Measurements from ENCODE around the gene RFX2.
"Not testable (repeated sequence)": the region's sequence is repeated elsewhere in the genome, so short reads cannot be mapped to it uniquely, and the experiment has no call there.

RFX2 gene

GRCh38 chr19:5992756-5993155, 117.5 kb downstream of the RFX2 start:
- TF ChIP-seq CTCF (IDR thresholded peaks at IDR 0.05; ENCODE audit: low read length, missing control alignments), result no peak
- no peak for DNase-seq (ENCODE audit: low read depth)
- H3K4me3 ChIP-seq (replicated peaks; ENCODE audit: low read depth, low read length), result no peak overlapping the region

- no peak overlapping the region for H3K4me3 ChIP-seq (replicated peaks; ENCODE audit: low read depth, low read length)
- DNase-seq (ENCODE audit: low read depth), result no peak
- TF ChIP-seq CTCF (IDR thresholded peaks at IDR 0.05; ENCODE audit: low read length, missing control alignments), result no peak
Observed at GRCh38 chr19:5991244-5991838, 119.0 kb downstream of the RFX2 start.

- TF ChIP-seq CTCF (IDR thresholded peaks at IDR 0.05; ENCODE audit: low read length, missing control alignments), result no peak
- no peak overlapping the region for H3K4me3 ChIP-seq (replicated peaks; ENCODE audit: low read depth, low read length)
- DNase-seq (ENCODE audit: low read depth), result no peak
Observed at GRCh38 chr19:5990289-5990797, 120.0 kb downstream of the RFX2 start.

- DNase-seq (ENCODE audit: low read depth), result no peak
- TF ChIP-seq CTCF (IDR thresholded peaks at IDR 0.05; ENCODE audit: low read length, missing control alignments), result no peak
- H3K4me3 ChIP-seq (replicated peaks; ENCODE audit: low read depth, low read length), result no peak overlapping the region
Observed at GRCh38 chr19:5989388-5990074, 120.8 kb downstream of the RFX2 start.

GRCh38 chr19:5988517-5989387, 121.5 kb downstream of the RFX2 start:
- TF ChIP-seq CTCF (IDR thresholded peaks at IDR 0.05; ENCODE audit: low read length, missing control alignments), result no peak
- DNase-seq (ENCODE audit: low read depth), result no peak
- no peak overlapping the region for H3K4me3 ChIP-seq (replicated peaks; ENCODE audit: low read depth, low read length)

- H3K4me3 ChIP-seq (replicated peaks; ENCODE audit: low read depth, low read length), result peak overlapping the region; percentile 23
- DNase-seq (ENCODE audit: low read depth), result peak; percentile 89
- peak; percentile 94 for TF ChIP-seq CTCF (IDR thresholded peaks at IDR 0.05; ENCODE audit: low read length, missing control alignments)
Observed at GRCh38 chr19:5987077-5987818, 123.1 kb downstream of the RFX2 start.

GRCh38 chr19:5985837-5986236, 124.5 kb downstream of the RFX2 start:
- not testable (repeated sequence) for H3K4me3 ChIP-seq (replicated peaks; ENCODE audit: low read depth, low read length); DNase-seq (ENCODE audit: low read depth)
